Stimulated activated CD8-positive, alpha-beta memory T cell treated with anti-CD3 and anti-CD28 coated beads, Interleukin-12 subunit alpha, Interleukin-12 subunit beta, amount 100 ng/mL, for 24 hours (primary cell): ENCODE measurements around the gene NDUFB10.
"Not testable (repeated sequence)": the region's sequence is repeated elsewhere in the genome, so short reads cannot be mapped to it uniquely, and the experiment has no call there.

Experiments
- DNase-seq: peaks from one replicate; pipeline ENCODE4 v3.0.0-alpha.2; 2020; ENCODE audit errors: extremely low read depth

Gene NDUFB10

DNA sequence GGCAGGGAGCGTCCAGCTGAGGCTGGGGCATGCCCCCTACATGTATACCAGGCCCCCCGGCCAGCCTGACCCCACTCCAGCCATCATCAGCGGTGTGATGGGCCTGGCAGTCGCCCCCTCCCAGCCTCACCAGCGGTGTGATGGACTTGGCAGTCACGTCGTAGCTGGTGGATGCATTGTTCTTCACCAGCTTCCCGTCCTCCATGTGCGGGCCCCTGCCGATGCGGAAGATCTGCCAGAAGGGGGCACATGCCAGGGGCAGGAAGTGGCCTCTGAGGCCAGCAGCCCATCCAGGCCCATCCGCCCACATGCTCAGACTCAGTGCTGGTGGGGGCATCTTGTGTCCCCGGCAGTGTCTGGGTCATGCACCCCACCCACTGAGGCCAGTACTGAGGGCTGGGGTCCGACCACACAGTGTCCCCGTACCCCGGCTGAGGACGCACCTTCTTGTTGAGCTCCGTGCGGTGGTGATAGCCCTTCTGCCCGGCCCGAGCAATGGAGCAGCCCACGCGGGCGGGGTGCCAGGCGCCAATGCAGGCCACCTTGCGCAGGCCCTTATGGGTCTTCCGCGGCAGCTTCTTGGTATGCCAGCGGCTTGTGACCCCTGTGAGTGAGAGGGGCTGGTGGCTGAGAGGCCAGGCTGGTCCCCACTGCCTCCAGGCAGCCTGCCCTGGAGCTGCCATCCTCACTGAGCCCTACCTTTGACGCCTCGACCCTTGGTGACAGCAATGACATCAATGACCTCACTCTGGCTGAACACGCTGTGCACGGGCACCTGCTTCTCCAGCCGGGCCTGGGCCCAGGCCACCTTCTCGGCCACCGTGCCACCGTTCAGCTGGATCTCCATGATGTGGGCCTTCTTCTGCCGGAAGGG, 12.6 kb upstream of the NDUFB10 start:
- no peak for DNase-seq

DNA sequence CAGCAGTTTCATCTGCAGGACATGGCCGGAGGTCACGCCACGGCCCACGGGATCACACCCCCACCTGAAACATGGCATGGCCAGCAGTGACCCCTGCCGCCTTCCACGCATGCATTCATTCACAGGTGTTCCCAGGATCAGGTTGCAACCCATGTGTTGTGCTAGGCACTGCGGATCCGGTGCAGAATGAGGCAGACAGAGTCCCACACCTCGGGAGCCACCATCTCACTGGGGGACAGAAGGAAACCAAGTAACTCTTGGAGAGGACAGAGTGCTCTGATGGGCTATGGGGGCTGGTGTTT, 12.0 kb upstream of the NDUFB10 start:
- no peak for DNase-seq

DNA sequence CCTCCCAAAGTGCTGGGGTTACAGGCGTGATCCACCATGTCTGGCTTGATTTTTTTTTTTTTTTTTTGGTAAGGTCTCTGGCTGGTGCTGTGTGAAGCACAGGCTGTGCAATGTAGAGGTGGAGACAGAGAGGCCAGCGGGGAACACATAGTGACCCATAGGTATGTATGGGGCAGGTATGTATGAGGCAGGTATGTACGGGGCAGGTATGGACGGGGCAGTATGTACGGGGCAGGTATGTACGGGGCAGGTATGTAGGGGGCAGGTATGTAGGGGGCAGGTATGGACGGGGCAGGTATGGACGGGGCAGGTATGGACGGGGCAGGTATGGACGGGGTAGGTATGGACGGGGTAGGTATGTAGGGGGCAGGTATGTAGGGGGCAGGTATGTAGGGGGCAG, 9.8 kb upstream of the NDUFB10 start:
- no peak for DNase-seq

DNA sequence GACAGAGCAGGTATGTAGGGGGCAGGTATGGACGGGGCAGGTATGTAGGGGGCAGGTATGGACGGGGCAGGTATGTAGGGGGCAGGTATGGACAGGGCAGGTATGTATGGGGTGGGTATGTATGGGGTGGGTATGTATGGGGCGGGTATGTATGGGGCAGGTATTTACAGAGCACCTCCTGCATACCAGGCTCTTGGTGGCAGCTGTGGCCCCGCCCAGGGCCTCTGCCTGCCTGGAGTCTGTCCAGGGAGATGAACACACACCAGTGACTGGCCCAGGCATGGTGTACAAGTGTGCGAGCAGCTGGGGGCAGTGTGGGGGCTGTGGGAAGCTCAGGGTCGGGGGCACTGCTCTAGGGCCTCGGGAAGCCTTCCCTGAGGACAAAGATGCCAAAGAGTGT, 9.3 kb upstream of the NDUFB10 start:
- DNase-seq: no peak

DNA sequence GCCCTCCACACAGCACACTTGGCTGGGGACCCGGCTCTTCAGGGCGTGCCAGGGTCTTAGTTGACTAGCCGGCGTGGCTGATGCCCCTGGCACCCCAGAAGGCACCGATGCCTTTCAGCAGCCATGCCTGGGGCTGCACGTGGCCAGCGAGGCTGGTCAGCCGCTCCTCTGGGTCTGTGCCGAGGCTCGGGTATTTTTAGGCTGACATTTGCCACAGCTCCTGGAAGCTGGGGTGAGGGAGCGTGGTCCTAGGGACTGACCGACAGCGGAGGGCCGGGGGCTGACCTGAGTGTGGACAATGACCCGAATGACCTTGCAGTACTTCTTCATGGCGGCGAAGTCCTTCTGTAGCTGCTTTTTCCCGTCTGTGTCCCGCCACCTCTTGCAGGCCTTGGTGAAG, 8.8 kb upstream of the NDUFB10 start:
- no peak for DNase-seq

DNA sequence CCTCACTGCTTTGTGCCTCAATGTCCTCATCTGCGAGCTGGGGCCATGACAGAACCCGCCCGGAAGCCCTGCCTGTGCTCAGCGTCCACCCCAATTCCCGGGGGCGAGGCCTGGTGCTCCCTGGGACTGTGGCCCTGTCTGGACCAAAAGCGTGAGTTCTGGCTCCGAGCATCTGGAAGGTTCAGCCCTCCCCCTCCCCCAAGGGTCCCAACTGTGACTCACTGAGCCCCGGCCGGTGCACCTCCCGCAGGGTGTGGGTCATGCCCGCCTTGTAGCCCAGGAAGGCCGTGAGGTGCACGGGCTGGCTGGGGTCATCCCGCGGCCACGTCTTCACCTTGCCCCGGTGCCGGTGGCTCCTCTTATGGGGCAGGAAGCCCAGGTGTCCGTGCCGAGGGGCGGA, 5.6 kb upstream of the NDUFB10 start:
- DNase-seq: no peak

DNA sequence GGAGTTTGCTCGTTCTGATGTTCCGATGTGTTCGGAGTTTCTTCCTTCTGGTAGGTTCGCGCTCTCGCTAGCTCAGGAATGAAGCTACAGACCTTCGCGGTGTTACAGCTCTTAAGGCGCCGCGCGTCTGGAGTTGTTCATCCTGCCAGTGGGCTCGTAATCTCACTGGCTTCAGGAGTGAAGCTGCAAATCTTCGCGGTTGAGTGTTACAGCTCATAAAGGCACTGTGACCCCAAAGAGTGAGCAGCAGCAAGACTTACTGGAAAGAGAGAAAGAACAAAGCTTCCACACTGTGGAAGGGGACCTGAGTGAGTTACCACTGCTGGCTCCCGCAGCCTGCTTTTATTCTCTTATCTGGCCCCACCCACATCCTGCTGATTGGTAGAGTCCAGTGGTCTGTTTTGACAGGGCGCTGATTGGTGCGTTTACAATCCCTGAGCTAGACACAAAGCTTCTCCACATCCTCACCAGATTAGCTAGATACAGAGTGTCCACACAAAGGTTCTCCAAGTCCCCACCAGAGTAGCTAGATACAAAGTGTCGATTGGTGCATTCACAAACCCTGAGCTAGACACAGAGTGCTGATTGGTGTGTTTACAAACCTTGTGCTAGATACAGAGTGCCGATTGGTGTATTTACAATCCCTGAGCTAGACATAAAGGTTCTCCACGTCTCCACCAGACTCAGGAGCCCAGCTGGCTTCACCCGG, 1.8 kb upstream of the NDUFB10 start:
- DNase-seq: not testable (repeated sequence)

DNA sequence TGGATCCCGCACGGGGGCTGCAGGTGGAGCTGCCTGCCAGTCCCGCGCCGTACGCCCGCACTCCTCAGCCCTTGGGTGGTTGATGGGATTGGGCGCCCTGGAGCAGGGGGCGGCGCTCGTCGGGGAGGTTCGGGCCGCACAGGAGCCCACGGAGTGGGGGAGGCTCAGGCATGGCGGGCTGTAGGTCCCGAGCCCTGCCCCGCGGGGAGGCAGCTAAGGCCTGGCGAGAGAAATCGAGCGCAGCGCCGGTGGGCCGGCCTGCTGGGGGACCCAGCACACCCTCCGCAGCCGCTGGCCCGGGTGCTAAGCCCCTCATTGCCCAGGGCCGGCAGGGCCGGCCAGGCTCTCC, 1.2 kb upstream of the NDUFB10 start:
- DNase-seq: not testable (repeated sequence)

DNA sequence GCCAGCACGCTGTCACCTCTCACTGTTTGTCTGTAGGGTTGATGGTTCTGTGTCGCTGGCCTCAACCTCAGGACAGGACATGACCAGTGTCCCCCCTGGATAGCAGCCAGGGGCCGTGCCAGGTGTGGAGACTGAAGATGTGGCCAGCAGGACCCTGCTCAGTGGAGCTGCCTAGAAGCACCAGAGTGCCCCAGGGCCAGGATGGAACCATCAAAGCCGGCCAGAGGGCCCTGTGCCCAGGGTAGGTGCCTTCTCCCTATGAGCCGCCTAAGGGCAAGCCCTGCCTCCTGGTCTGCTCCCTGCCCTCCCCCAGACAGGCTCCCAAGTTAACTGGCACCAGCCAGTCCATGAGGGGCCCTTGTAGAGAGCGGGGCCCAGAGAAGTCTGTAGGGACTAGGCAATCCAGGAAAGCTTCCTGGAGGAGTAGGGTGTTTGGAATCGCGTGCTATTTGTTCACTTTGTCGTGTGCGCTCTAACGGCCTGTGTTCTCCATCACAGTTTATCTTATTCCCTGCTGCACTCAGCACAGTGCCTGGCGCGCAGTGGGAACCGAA, 546 bp upstream of the NDUFB10 start:
- no peak for DNase-seq

DNA sequence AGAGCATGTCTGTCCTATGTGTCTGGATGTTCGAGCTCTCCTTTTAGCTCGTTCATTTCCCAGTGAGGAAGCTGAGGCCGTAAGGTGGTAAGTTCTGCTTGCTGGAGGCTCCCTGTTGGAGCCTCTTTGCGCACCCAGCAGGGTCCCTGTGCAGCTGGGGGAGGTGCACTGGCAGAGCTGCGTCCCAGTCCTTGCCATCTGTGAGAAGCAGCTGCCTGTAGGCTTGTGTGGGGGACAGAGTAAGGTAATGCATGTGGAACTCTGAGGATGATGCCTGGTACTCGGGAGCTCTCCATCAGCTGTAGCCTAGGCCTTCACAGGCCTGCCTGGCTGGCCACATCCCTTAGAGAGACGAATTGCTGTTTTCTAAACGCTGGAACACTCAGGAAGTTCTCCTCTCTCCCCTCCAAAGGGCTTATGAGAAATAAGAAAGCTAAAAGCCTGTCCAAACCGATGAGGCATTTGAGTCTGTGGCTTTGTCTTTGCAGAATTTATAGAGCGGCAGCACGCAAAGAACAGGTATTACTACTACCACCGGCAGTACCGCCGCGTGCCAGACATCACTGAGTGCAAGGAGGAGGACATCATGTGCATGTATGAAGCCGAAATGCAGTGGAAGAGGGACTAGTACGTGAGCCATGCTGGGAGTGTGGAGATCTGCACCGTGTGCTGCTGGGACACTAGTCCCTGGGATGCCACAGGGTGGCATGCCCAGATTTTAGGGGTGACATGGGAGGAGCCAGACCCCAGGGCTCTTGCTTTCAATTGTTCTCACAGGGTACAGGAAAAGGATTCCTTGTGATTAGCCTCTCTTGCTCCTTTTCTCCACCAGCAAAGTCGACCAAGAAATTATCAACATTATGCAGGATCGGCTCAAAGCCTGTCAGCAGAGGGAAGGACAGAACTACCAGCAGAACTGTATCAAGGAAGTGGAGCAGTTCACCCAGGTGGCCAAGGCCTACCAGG, 1.6 kb downstream of the NDUFB10 start:
- DNase-seq: no peak

DNA sequence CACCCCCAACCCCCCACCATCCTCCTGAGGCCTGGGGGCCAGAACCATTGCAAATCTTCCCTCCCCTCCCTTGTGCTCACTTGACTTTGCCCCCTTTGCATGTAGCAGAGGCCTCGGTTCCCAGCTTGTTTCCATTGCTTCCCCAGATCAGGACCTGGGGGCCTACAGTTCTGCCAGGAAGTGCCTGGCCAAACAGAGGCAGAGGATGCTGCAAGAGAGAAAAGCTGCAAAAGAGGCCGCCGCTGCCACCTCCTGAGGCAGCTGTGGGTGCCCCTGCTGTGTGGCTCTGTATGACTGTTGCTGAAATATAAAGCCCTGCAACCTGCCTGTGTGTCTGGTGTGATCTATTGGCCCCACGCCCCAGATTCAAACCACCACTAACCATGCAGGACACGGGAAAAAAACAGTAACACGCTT, 2.3 kb downstream of the NDUFB10 start:
- no peak for DNase-seq

DNA sequence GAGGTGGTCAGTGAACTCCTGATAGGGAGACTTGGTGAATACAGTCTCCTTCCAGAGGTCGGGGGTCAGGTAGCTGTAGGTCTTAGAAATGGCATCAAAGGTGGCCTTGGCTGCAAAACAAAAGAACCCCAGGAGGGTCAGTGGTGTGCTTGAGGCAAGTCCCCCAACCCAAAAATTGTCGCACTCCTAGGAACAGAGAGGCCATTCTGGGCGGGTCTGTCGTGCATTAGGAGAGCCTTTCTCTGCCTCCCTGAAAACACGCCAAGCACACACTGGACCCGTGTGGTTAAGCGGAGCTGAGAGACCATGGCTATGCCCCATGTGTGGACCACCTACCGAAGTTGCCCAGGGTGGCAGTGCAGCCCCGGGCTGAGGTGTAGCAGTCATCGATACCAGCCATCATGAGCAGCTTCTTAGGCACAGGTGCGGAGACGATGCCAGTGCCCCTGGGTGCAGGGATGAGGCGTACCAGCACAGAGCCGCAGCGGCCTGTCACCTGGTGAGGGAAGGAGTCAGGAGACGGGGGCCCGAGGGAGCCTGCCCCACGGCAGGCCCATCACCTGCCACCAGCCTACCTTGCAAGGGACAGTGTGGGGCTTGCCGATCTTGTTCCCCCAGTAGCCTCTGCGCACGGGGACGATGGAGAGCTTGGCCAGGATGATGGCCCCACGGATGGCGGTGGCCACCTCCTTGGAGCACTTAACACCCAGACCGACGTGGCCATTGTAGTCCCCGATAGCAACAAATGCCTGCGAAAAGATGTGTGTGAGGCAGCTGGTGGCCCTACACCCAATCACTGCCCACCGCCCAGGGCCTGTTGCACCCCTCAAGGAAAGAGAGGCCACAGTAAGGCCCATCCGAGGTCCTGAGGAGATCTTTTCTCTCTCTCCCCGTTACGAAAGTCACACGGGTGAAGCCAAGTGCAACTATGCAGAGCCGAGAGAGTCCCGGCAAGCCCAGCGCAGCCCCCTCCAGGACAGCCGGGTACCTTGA, 3.1 kb downstream of the NDUFB10 start:
- not testable (repeated sequence) for DNase-seq

DNA sequence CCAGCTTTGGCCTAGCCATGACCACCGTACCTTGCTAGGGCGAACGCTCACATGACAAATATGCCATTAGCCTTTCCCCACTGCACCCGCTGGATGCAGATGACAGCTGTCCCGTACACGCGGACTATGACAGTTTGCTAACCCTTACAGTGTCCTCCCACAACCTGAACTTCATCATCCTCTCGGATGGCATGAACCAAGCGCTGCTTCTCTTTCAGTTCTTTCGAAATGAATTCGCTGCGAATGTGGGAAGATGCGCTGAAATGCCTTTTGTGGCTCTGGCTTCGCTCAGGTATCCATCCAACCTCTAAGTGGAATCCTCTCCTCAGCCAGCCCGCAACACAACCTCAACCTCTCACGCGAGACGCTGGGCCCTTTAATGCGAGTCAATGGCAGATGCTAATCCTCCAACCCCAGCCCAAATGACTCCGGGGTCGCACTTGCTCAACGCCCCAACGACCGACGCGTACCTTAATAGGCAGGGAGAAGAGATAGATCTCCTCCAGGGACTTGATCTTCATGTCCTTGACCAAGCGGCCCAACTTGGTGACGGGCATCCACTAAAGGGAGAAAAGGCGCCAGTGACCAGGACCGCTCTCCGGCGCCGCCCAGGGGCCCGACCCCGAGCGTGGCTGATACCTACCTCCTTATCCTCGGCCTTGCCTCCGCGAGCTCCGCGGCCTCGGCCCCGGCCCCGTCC, 4.6 kb downstream of the NDUFB10 start:
- DNase-seq: no peak

DNA sequence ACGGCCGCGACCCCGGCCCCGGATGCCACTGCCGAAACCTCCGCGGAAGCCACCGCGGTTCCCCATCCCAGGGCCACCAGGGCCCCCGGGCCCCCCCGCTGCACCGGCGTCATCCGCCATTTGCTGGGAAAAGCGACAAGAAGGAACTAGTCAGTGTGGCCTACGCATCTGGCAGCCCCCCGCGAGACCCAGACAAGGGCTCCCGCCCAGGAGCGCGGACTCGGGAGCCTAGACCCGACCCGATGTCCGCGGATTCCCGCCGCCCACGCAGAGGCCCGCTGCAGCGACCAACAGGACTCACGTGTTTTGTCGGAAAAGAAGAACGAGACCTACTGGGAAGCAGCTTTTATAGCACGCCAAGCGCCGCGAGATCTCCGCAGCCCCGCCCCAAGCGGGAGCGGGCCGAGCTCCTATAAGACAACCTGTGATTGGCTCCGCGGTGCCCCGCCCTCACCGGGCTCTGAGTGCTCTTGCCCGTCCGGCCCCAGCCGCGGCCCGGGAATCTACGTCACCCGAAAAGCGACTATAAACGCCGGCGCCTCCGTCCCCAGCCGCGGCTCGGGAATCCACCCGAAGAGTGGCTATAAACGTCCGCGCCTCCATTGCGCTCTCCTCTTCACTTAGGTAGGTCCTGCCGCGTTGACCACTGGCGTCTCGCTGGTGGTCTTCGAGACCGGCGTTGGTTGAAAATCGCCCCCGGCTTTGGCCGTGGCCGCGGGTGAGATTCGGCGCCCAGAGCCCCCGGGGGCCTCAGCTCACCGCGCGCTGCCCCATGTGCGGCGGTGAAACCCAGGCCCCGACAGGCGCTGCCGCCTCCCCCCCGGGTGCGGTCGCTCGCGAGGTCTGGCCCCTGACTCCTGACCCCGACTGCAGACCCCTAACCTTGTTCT, 5.4 kb downstream of the NDUFB10 start, which contains the start of gene RPS2:
TSS of gene RPS2 (minus strand) at position 321 of the 890 bp plus-strand sequence. CDS start at position 120, 201 bp downstream.
- DNase-seq: peak; percentile 91

DNA sequence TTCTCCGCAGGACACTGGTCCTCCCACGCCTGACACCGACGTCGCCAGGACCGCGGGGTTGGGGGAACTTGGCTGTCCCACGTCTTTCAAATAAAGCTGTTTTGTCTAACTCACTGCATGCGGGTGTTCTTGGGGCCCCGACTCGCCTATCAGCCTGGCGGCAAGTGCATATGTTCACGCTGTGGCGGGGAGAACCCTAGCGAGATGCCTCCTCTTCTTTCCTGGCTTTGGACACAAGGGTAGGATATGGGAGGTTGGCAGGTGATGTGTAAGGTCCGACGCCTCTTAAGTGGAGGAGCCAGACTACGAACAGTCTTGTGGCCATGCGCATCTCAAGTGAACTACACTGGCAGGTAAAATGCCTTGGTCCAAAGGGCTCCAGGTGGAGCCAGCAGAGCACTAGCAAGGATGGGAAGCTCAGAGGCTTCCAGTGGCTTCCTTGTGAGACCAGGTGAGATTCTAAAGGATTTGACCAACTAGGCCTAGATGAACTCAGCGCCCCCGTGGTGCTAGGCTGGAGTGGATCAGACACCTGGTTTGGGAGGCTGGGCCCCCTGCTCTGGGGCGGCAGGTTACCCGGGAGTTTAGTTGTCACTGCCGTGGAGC, 6.2 kb downstream of the NDUFB10 start:
- DNase-seq: no peak

DNA sequence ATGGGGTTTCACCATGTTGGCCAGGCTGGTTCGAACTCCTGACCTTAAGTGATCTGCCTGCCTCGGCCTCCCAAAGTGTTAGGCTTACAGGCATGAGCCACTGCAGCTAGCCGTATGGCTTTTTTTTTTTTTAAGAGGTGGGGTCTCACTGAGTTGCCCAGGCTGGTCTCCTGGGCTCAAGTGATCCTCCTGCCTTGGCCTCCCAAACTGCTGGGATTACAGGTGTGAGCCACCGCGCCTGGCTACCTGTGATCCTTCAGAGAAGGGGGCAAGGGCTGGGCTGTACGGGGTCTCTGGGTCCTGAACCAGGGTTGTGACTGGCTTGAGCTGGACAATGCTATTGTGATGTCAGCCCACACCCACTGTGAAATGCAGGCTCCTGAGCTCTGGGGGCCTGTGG, 7.1 kb downstream of the NDUFB10 start, which contains the start of gene RNF151:
TSS of gene RNF151 (plus strand) at position 397 of the 400 bp plus-strand sequence. CDS start 26 bp downstream, outside the sequence.
- DNase-seq: no peak

DNA sequence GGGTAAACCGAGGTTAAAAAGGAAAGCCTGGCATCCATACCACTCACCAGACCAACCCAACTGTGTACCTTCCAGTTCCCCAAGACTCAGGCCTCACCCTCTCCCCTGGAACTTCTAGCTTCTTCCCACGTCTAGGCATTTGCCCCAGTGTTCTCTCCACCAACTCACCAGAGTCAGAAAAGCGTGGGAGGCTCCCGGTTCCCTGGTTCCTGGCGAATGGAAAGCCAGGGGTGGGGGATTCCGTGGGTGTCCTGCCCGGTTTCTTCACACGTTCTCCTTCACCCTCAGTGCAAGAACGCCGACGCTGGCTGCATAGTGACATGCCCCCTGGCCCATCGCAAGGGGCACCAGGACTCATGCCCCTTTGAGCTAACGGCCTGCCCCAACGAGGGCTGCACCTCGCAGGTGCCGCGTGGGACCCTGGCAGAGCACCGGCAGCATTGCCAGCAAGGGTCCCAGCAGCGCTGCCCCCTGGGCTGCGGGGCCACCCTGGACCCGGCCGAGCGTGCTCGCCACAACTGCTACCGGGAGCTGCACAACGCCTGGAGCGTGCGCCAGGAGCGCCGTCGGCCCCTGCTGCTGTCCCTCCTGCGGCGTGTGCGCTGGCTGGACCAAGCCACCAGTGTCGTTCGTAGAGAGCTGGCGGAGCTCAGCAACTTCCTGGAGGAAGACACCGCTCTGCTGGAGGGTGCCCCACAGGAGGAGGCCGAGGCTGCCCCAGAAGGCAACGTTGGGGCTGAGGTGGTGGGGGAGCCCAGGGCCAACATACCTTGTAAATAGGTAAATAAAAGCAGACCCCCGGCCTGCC, 9.0 kb downstream of the NDUFB10 start:
- no peak for DNase-seq
